K562 (cell line): ENCODE measurements around the gene P2RY4. TPM values are rescaled to one million over a fixed set of nuclear protein-coding genes. Genes with fewer than 3 reads are reported as not detected.

Experiments
- ATAC-seq: fragments of 200-7000 bp; cut with Tn5 transposase; 3 replicates; pipeline ENCODE4 v1.9.1; 2020; ENCODE audit warnings: moderate library complexity
- BruUV-seq: library from RNA; stranded (reverse); fragments of 400-500 nt; replicated peaks from 2 replicates; lab custom pipeline; 2021; lab: Mats Ljungman, UMichigan
- CTCF ChIA-PET: fragments of 300-600 bp; formaldehyde crosslinking; extraction: SDS; loops from one replicate; lab custom pipeline; 2021; ENCODE audit warnings: low intra/inter-chr PET ratio; lab: Yijun Ruan, JAX
- POLR2A ChIA-PET: fragments of 300-600, 350-650 bp; sonication (Branson Sonifier 250); formaldehyde crosslinking; extraction: SDS; loops from one replicate; lab custom pipeline; 2021; ENCODE audit warnings: antibody characterized with exemption, inconsistent platforms; lab: Yijun Ruan, JAX
- DNase-seq, 4 experiments: peaks; one replicate each; pipeline versions ENCODE4 v3.0.0 to v3.0.0-alpha.2; 2011 to 2018; ENCODE audit warnings: low spot score in 3 of 4, mixed read lengths in 3 of 4; ENCODE audit errors: extremely low read depth in 1 of 4
- FAIRE-seq: peaks from 2 replicates; lab custom pipeline; 2011; peaks lifted over from hg19 to GRCh38; lab: Jason Lieb, UNC
- H2AFZ ChIP-seq: 2 replicates; pipeline ENCODE4 v1.6.0; 2011; ENCODE audit warnings: low read depth, low read length, control low read depth, inconsistent platforms
- H3K27ac ChIP-seq: fragments of 200-600 bp; 3 replicates; pipeline ENCODE4 v1.8.0; 2011; ENCODE audit warnings: low read depth, mild to moderate bottlenecking, control low read depth, inconsistent platforms, low read length, moderate library complexity, mixed read lengths; ENCODE audit errors: extremely low read depth
- H3K27me3 ChIP-seq, 2 experiments: fragments of 300-600 bp in 1 of 2; 2 replicates in 1 of 2; 3 replicates in 1 of 2; pipeline versions ENCODE4 v1.6.0 to v1.8.0; 2011; ENCODE audit warnings: inconsistent platforms in 2 of 2, low read length in 2 of 2, mild to moderate bottlenecking in 1 of 2, mixed read lengths in 1 of 2, moderate library complexity in 1 of 2; ENCODE audit not compliant: control insufficient read depth in 2 of 2, insufficient read depth in 2 of 2
- H3K36me3 ChIP-seq: fragments of 300-600 bp; 3 replicates; pipeline ENCODE4 v1.8.0; 2011; ENCODE audit warnings: mild to moderate bottlenecking, low read length, inconsistent platforms; ENCODE audit not compliant: control insufficient read depth, insufficient read depth
- H3K4me1 ChIP-seq, 2 experiments: fragments of 200-600 bp in 1 of 2; replicated peaks in 1 of 2; 2 replicates in 1 of 2; 3 replicates in 1 of 2; pipeline versions ENCODE4 v1.5.1 to v1.8.0; 2011; ENCODE audit warnings: inconsistent platforms in 2 of 2, low read length in 2 of 2, mild to moderate bottlenecking in 1 of 2, mixed read lengths in 1 of 2, moderate library complexity in 1 of 2; ENCODE audit not compliant: control insufficient read depth in 2 of 2, insufficient read depth in 2 of 2
- H3K4me2 ChIP-seq: 2 replicates; pipeline ENCODE4 v1.6.1; 2011; ENCODE audit warnings: low read length, control low read depth, inconsistent platforms, mixed read lengths; ENCODE audit not compliant: insufficient read depth
- H3K4me3 ChIP-seq: fragments of 200-600 bp; sonication (generic), shearing (Covaris generic); 2 replicates; pipeline ENCODE4 v1.5.1; 2016; ENCODE audit warnings: control low read depth, inconsistent platforms
- H3K79me2 ChIP-seq: fragments of 200-600 bp; 3 replicates; pipeline ENCODE4 v1.8.0; 2011; ENCODE audit warnings: low read length, inconsistent platforms; ENCODE audit not compliant: control insufficient read depth, insufficient read depth
- H3K9ac ChIP-seq, 2 experiments: 2 replicates each; pipeline versions ENCODE4 v1.6.0 to v1.6.1; 2011; ENCODE audit warnings: low read depth in 2 of 2, low read length in 2 of 2, control low read depth in 1 of 2, inconsistent platforms in 1 of 2, mild to moderate bottlenecking in 1 of 2, mixed read lengths in 1 of 2; ENCODE audit not compliant: insufficient read depth in 1 of 2
- H3K9me1 ChIP-seq: one replicate; pipeline ENCODE4 v1.6.0; 2011; ENCODE audit warnings: inconsistent platforms, mild to moderate bottlenecking, low read length, moderate library complexity; ENCODE audit not compliant: control insufficient read depth, insufficient read depth
- H3K9me3 ChIP-seq: replicated peaks from 2 replicates; pipeline ENCODE4 v1.5.1; 2011; ENCODE audit warnings: low read depth, low read length, inconsistent platforms; ENCODE audit not compliant: control insufficient read depth, insufficient read depth
- H4K20me1 ChIP-seq: replicated peaks from 2 replicates; pipeline ENCODE4 v1.6.1; 2011; ENCODE audit warnings: low read length, inconsistent platforms, mixed read lengths; ENCODE audit not compliant: control insufficient read depth, insufficient read depth
- C11orf30 ChIP-seq: fragments of 450-650 bp; IDR thresholded peaks from 2 replicates; pipeline ENCODE4 v1.6.1; 2016; ENCODE audit warnings: low read depth, mild to moderate bottlenecking
- CHD1 ChIP-seq: fragments of 200-600 bp; sonication (generic); IDR thresholded peaks from one replicate; pipeline ENCODE4 v1.6.1; 2012; ENCODE audit warnings: mild to moderate bottlenecking, moderate library complexity, low read length, inconsistent platforms
- EHMT2 ChIP-seq: fragments of 450-650 bp; IDR thresholded peaks from 2 replicates; pipeline ENCODE4 v1.6.1; 2018; ENCODE audit warnings: antibody characterized with exemption
- ILK ChIP-seq: fragments of 450-650 bp; IDR thresholded peaks from 2 replicates; pipeline ENCODE4 v1.6.1; 2016; ENCODE audit warnings: missing genetic modification characterization, low read depth, mild to moderate bottlenecking, missing compliant biosample characterization, moderate library complexity, borderline replicate concordance
- MYNN ChIP-seq, 2 experiments: sonication (generic); formaldehyde crosslinking in 1 of 2; IDR thresholded peaks; 2 replicates each; pipeline versions ENCODE4 v1.5.0 to v1.6.1; 2016 to 2020; ENCODE audit warnings: antibody characterized with exemption in 1 of 2, missing genetic modification reagents in 1 of 2
- NR1H2 ChIP-seq: sonication (generic); formaldehyde crosslinking; IDR thresholded peaks from 2 replicates; pipeline ENCODE4 v1.4.0; 2020; ENCODE audit warnings: mild to moderate bottlenecking, missing genetic modification reagents
- NR2C2 ChIP-seq, 2 experiments: fragments of 200-800 bp in 1 of 2; sonication (Bioruptor generic) in 1 of 2; sonication (generic) in 1 of 2; formaldehyde crosslinking in 1 of 2; IDR thresholded peaks; 2 replicates each; pipeline versions ENCODE4 v1.6.1 to v1.8.0; 2016 to 2022; ENCODE audit warnings: mild to moderate bottlenecking in 1 of 2, missing compliant biosample characterization in 1 of 2, missing genetic modification characterization in 1 of 2, missing genetic modification reagents in 1 of 2
- NUFIP1 ChIP-seq: fragments of 450-650 bp; IDR thresholded peaks from 2 replicates; pipeline ENCODE4 v1.6.1; 2018; ENCODE audit not compliant: partially characterized antibody
- PHF8 ChIP-seq: fragments of 200-600 bp; sonication (generic); IDR thresholded peaks from 2 replicates; pipeline ENCODE4 v1.6.1; 2012; ENCODE audit warnings: mixed run types, mild to moderate bottlenecking, inconsistent platforms, low read length, moderate library complexity, borderline replicate concordance
- TEAD4 ChIP-seq, 2 experiments: sonication (generic) in 1 of 2; formaldehyde crosslinking in 1 of 2; IDR thresholded peaks; 2 replicates each; pipeline versions ENCODE4 v1.6.1 to v1.8.0; 2012 to 2022; ENCODE audit warnings: borderline replicate concordance in 1 of 2, inconsistent platforms in 1 of 2, low read length in 1 of 2, mild to moderate bottlenecking in 1 of 2, missing genetic modification reagents in 1 of 2
- ZNF212 ChIP-seq: fragments of 450-650 bp; formaldehyde crosslinking; IDR thresholded peaks from 2 replicates; pipeline ENCODE4 v1.4.0; 2020; ENCODE audit warnings: mild to moderate bottlenecking
- ZNF444 ChIP-seq: fragments of 250-450 bp; sonication (Bioruptor Pico); IDR thresholded peaks from 2 replicates; pipeline ENCODE4 v1.4.0; 2020; ENCODE audit warnings: mild to moderate bottlenecking, moderate library complexity
- WGBS: fragments of 100-300 bp; shearing (Covaris generic); methylation state at CpG from one replicate; pipeline ENCODE4 v1.1.6; 2016; ENCODE audit warnings: low coverage, mixed read lengths; ENCODE audit not compliant: insufficient coverage; ENCODE audit errors: missing lambda C conversion rate; 5-methylcytosine and 5-hydroxymethylcytosine counted together
- in situ Hi-C: fragments of 300-500 bp; cut with MboI; formaldehyde crosslinking; loops from 4 replicates; pipeline ENCODE4 v1.15.0; 2018; ENCODE audit warnings: inconsistent platforms, mixed read lengths
- intact Hi-C: fragments of 100-400 bp; cut with micrococcal nuclease; formaldehyde crosslinking; loops from 2 replicates; pipeline ENCODE4 v1.14.2; 2022
- polyA plus RNA-seq, 8 experiments: library from polyadenylated mRNA; depleted of rRNA in 4 of 8; stranded (reverse) in 5 of 8; unstranded in 3 of 8; fragments of >200 nt; fragmentation: Nextera tagmentation in 2 of 8; fragmentation: Illumina TruSeq in 1 of 8; extraction: Ambion mirVana in 2 of 8; extraction: Trizol in 1 of 8; gene quantifications; 2 replicates each; pipeline versions ENCODE4 v1.2.1 to v1.2.3, GENCODE V29; 2011 to 2014; ENCODE audit warnings: inconsistent platforms in 1 of 8, missing spikeins in 1 of 8
- total RNA-seq, 7 experiments: library from RNA; depleted of rRNA in 6 of 7; stranded (reverse); fragments of >200 nt in 6 of 7; fragmentation: Illumina TruSeq in 2 of 7; extraction: Trizol in 2 of 7; gene quantifications; 2 replicates each; pipeline versions ENCODE4 v1.2.1 to v1.2.3, GENCODE V29; 2011 to 2021; ENCODE audit warnings: low replicate concordance in 1 of 7
- TF ChIP-seq, protein P1 (sequence below): fragments of 250-450 bp; sonication (Bioruptor Pico); IDR thresholded peaks from 2 replicates; pipeline ENCODE4 v1.5.0; 2020; ENCODE audit warnings: mild to moderate bottlenecking, borderline replicate concordance
- TF ChIP-seq, protein P2 (sequence below): fragments of 450-650 bp; formaldehyde crosslinking; IDR thresholded peaks from 2 replicates; pipeline ENCODE4 v1.4.0; 2020; ENCODE audit warnings: mild to moderate bottlenecking, moderate library complexity

The P2RY4 gene
- total and polyA plus RNA-seq, 9 of the 15 experiments (the other 6 are each of a cell fraction or from before 2014, with no cell fraction given) = not detected

DNA sequence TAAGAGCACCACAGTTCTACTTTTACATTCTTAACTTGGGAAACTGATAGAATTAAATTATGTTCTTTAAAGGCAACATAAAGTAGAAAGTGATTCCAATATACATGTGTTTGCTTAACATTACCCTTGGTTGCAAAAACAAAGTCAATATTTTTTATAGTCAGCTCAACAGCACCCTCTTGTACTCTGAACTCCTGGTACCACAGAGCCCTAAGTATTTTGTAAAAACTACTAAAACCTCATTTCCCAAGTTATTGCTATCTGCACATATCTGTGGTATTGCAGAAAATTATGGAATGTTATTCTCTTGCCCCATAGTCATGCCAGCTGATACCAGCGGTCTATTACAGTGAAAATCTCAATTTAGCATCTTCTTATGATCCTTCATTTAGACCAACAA lies 32.8 kb upstream of the P2RY4 start:
- Histone ChIP-seq H3K9ac (no peak overlapping the region), H3K4me3 (no peak overlapping the region), H3K9me1 (no peaks in the 10 kb centered on the region), H3K36me3 (peaks cover 49% of the 10 kb centered on the region), H3K27ac (no peak overlapping the region), H3K9me3 (no peaks in the 10 kb centered on the region), H2AFZ (no peak overlapping the region), H4K20me1 (no peaks in the 10 kb centered on the region), H3K27me3 (no peaks in the 10 kb centered on the region), H3K4me1 (no peaks in the 10 kb centered on the region; a peak in 1 of 5 replicates), H3K79me2 (peaks cover 44% of the 10 kb centered on the region), H3K4me2 (no peak overlapping the region)
- DNase-seq (no peak), ATAC-seq (no peak), FAIRE-seq (no peak)
- intact Hi-C loops (no loop called here), in situ Hi-C loops (no loop called here)
- ChIA-PET CTCF (no interaction called here), POLR2A (interaction anchor here (1.5 kb wide), 1 partner anchor 9 kb away, joined by 4 read pairs; no protein-coding TSS in a partner anchor)
- WGBS = 0% methylated on average over 1 of the region's 1 CpG
- no TSS peak for BruUV-seq
- TF ChIP-seq NR2C2 (CRISPR knock-in tag; IDR thresholded peaks at IDR 0.05) (no peak), NR2C2 (tag; IDR thresholded peaks at IDR 0.05) (no peak), ZNF212 (CRISPR knock-in tag) (no peak), C11orf30 (no peak), ZNF444 (CRISPR knock-in tag) (no peak), NUFIP1 (no peak), PHF8 (no peak), MYNN (IDR thresholded peaks at IDR 0.05) (no peak), MYNN (CRISPR knock-in tag; IDR thresholded peaks at IDR 0.05) (no peak), NR1H2 (CRISPR knock-in tag) (no peak), TEAD4 (IDR thresholded peaks at IDR 0.05; ENCODE audit: low read length) (no peak), TEAD4 (CRISPR knock-in tag; IDR thresholded peaks at IDR 0.05; ENCODE audit: borderline replicate concordance) (no peak), EHMT2 (no peak), CHD1 (no peak), ILK (tag) (no peak)
- TF ChIP-seq, protein P1, sequence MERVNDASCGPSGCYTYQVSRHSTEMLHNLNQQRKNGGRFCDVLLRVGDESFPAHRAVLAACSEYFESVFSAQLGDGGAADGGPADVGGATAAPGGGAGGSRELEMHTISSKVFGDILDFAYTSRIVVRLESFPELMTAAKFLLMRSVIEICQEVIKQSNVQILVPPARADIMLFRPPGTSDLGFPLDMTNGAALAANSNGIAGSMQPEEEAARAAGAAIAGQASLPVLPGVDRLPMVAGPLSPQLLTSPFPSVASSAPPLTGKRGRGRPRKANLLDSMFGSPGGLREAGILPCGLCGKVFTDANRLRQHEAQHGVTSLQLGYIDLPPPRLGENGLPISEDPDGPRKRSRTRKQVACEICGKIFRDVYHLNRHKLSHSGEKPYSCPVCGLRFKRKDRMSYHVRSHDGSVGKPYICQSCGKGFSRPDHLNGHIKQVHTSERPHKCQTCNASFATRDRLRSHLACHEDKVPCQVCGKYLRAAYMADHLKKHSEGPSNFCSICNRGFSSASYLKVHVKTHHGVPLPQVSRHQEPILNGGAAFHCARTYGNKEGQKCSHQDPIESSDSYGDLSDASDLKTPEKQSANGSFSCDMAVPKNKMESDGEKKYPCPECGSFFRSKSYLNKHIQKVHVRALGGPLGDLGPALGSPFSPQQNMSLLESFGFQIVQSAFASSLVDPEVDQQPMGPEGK = no peak
- TF ChIP-seq, protein P2, sequence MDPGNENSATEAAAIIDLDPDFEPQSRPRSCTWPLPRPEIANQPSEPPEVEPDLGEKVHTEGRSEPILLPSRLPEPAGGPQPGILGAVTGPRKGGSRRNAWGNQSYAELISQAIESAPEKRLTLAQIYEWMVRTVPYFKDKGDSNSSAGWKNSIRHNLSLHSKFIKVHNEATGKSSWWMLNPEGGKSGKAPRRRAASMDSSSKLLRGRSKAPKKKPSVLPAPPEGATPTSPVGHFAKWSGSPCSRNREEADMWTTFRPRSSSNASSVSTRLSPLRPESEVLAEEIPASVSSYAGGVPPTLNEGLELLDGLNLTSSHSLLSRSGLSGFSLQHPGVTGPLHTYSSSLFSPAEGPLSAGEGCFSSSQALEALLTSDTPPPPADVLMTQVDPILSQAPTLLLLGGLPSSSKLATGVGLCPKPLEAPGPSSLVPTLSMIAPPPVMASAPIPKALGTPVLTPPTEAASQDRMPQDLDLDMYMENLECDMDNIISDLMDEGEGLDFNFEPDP (CRISPR knock-in tag) = no peak
